HepG2 (cell line): ENCODE measurements around the gene NXPE4.

ENCODE experiments used
- BCL6 ChIP-seq: IDR thresholded peaks from 2 replicates; pipeline ENCODE4 v1.6.1; 2016; ENCODE audit warnings: missing genetic modification reagents, missing compliant biosample characterization
- CTCF ChIP-seq: sonication (generic); formaldehyde crosslinking; IDR thresholded peaks from 2 replicates; pipeline ENCODE4 v1.5.0; 2020; ENCODE audit warnings: mild to moderate bottlenecking, missing genetic modification reagents, moderate library complexity
- ZBTB1 ChIP-seq: sonication (generic); formaldehyde crosslinking; IDR thresholded peaks from 2 replicates; pipeline ENCODE4 v1.4.0; 2020; ENCODE audit warnings: missing genetic modification reagents, borderline replicate concordance

DNA sequence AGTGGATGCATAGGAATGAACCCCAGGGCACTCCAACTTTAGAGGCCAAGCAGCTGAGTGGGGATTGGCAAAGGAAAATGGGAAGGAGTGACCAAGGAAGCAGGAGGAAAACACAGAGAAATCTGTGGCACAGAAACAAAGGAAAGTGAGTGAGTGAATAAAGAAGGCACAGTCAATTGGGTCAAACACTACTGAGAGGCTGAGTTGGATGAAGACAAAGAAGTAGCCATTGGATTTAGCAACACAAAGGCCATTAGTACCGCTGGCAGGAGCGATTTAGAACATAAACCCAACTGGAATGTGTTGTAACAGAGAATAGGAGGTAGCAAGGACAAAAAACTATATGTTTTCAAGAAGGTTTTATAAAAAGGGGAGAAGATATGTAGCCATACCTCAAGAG, 29.3 kb downstream of the NXPE4 start:
- no peak for TF ChIP-seq BCL6 (CRISPR knock-in tag)
- no peak for TF ChIP-seq CTCF (CRISPR knock-in tag)
- no peak for TF ChIP-seq ZBTB1 (CRISPR knock-in tag)
